Effector memory CD4-positive, alpha-beta T cell (primary cell): ENCODE results near the gene ATG7.
"Not testable (repeated sequence)": the region's sequence is repeated elsewhere in the genome, so short reads cannot be mapped to it uniquely, and the experiment has no call there.

Experiments used
- DNase-seq, 3 donors: peaks; one replicate each; pipeline ENCODE4 v3.0.0-alpha.2; 2020
- H3K27ac ChIP-seq: 2 replicates; pipeline ENCODE4 v1.7.0; 2013; ENCODE audit warnings: mild to moderate bottlenecking, low read length, moderate library complexity; ENCODE audit not compliant: insufficient read depth, poor library complexity, severe bottlenecking
- H3K27me3 ChIP-seq: replicated peaks from 2 replicates; pipeline ENCODE4 v1.7.0; 2013; ENCODE audit warnings: mild to moderate bottlenecking, low read length; ENCODE audit not compliant: insufficient read depth, control insufficient read depth, poor library complexity, severe bottlenecking
- H3K36me3 ChIP-seq: 2 replicates; pipeline ENCODE4 v1.7.0; 2013; ENCODE audit warnings: mild to moderate bottlenecking, low read length, moderate library complexity; ENCODE audit not compliant: control insufficient read depth, insufficient read depth
- H3K4me1 ChIP-seq: 2 replicates; pipeline ENCODE4 v1.7.0; 2013; ENCODE audit warnings: low read length, mild to moderate bottlenecking; ENCODE audit not compliant: control insufficient read depth, insufficient read depth, poor library complexity, severe bottlenecking
- H3K4me3 ChIP-seq: 2 replicates; pipeline ENCODE4 v1.7.0; 2013; ENCODE audit warnings: low read length, low read depth, mild to moderate bottlenecking; ENCODE audit not compliant: insufficient read depth, poor library complexity, severe bottlenecking
- H3K9me3 ChIP-seq: 2 replicates; pipeline ENCODE4 v1.7.0; 2013; ENCODE audit warnings: mild to moderate bottlenecking, low read length, moderate library complexity; ENCODE audit not compliant: control insufficient read depth

Gene ATG7

GRCh38 chr3:11445883-11446282, 173.7 kb downstream of the ATG7 start:
- no peak for DNase-seq
- Histone ChIP-seq H3K9me3 (no peaks in the 10 kb centered on the region), H3K4me1 (no peaks in the 10 kb centered on the region), H3K36me3 (no peaks in the 10 kb centered on the region), H3K4me3 (no peak overlapping the region), H3K27me3 (no peaks in the 10 kb centered on the region), H3K27ac (no peak overlapping the region)

GRCh38 chr3:11447584-11448200, 175.5 kb downstream of the ATG7 start:
- no peaks in the 10 kb centered on the region for H3K36me3 ChIP-seq
- DNase-seq = no peak
- H3K4me3 ChIP-seq = no peak overlapping the region
- H3K9me3 ChIP-seq = no peaks in the 10 kb centered on the region
- no peaks in the 10 kb centered on the region for H3K27me3 ChIP-seq
- no peak overlapping the region for H3K27ac ChIP-seq
- H3K4me1 ChIP-seq = no peaks in the 10 kb centered on the region

GRCh38 chr3:11450015-11450414, 177.8 kb downstream of the ATG7 start:
- Histone ChIP-seq H3K36me3 (no peaks in the 10 kb centered on the region), H3K4me3 (no peak overlapping the region), H3K27ac (no peak overlapping the region), H3K9me3 (no peaks in the 10 kb centered on the region), H3K4me1 (no peaks in the 10 kb centered on the region), H3K27me3 (no peaks in the 10 kb centered on the region)
- no peak for DNase-seq

GRCh38 chr3:11452312-11452711, 180.1 kb downstream of the ATG7 start:
- no peaks in the 10 kb centered on the region for H3K27me3 ChIP-seq
- H3K4me1 ChIP-seq = no peaks in the 10 kb centered on the region
- H3K9me3 ChIP-seq = no peaks in the 10 kb centered on the region
- H3K36me3 ChIP-seq = no peaks in the 10 kb centered on the region
- H3K4me3 ChIP-seq = no peak overlapping the region
- DNase-seq = no peak
- H3K27ac ChIP-seq = no peak overlapping the region

- no peak for DNase-seq
- H3K4me1 ChIP-seq = no peaks in the 10 kb centered on the region
- no peaks in the 10 kb centered on the region for H3K36me3 ChIP-seq
- no peaks in the 10 kb centered on the region for H3K27me3 ChIP-seq
- H3K4me3 ChIP-seq = no peak overlapping the region
- no peak overlapping the region for H3K27ac ChIP-seq
- H3K9me3 ChIP-seq = no peaks in the 10 kb centered on the region
Observed at GRCh38 chr3:11452885-11453847, 181.0 kb downstream of the ATG7 start.

GRCh38 chr3:11455956-11456355, 183.8 kb downstream of the ATG7 start:
- Histone ChIP-seq H3K27me3 (no peaks in the 10 kb centered on the region), H3K4me3 (no peak overlapping the region), H3K4me1 (no peaks in the 10 kb centered on the region), H3K9me3 (no peaks in the 10 kb centered on the region), H3K36me3 (no peaks in the 10 kb centered on the region), H3K27ac (no peak overlapping the region)
- DNase-seq = no peak

GRCh38 chr3:11457135-11457534, 184.9 kb downstream of the ATG7 start:
- no peak overlapping the region for H3K27ac ChIP-seq
- no peaks in the 10 kb centered on the region for H3K9me3 ChIP-seq
- no peak for DNase-seq
- H3K4me3 ChIP-seq = no peak overlapping the region
- no peaks in the 10 kb centered on the region for H3K36me3 ChIP-seq
- no peaks in the 10 kb centered on the region for H3K27me3 ChIP-seq
- no peaks in the 10 kb centered on the region for H3K4me1 ChIP-seq

GRCh38 chr3:11459186-11459824, 187.1 kb downstream of the ATG7 start:
- no peak overlapping the region for H3K4me3 ChIP-seq
- no peaks in the 10 kb centered on the region for H3K36me3 ChIP-seq
- H3K9me3 ChIP-seq = no peaks in the 10 kb centered on the region
- H3K27ac ChIP-seq = no peak overlapping the region
- H3K4me1 ChIP-seq = no peaks in the 10 kb centered on the region
- H3K27me3 ChIP-seq = no peaks in the 10 kb centered on the region
- no peak for DNase-seq

GRCh38 chr3:11461226-11461625, 189.0 kb downstream of the ATG7 start:
- Histone ChIP-seq H3K27ac (no peak overlapping the region), H3K4me3 (no peak overlapping the region), H3K36me3 (no peaks in the 10 kb centered on the region), H3K27me3 (no peaks in the 10 kb centered on the region), H3K9me3 (no peaks in the 10 kb centered on the region), H3K4me1 (no peaks in the 10 kb centered on the region)
- DNase-seq = no peak

GRCh38 chr3:11462673-11463072, 190.5 kb downstream of the ATG7 start:
- H3K9me3 ChIP-seq, H3K4me1 ChIP-seq, DNase-seq, H3K36me3 ChIP-seq, H3K27me3 ChIP-seq, H3K4me3 ChIP-seq, H3K27ac ChIP-seq: not testable (repeated sequence)
